ENCODE data around the gene WBP11.
"Not testable (repeated sequence)": the region's sequence is repeated elsewhere in the genome, so short reads cannot be mapped to it uniquely, and the experiment has no call there.

WBP11 gene

DNA sequence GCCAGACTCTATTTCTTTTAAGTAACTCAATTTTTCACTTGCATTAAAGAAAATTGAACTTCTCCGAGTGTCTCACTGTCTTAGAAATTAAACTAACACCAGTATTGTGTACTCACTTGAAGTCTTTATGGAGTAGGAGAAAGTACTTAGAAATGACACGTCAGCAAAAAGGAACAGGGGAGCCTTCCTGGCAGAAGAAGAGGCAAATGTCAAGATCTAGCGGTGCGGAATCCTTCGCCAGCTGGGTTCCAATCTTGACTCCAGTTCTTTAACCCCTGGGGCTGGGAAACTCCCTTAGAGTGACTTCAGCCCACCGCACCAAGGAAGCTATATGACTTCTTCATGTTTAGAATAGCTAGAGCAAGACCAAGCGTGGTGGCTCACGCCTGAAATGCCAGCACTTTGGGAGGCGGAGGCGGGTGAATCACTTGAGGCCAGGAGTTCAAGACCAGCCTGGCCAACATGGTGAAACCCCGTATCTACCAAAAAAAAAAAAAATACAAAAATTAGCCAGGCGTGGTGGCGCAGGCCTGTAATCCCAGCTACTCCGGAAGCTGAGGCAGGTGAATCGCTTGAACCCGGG, 34.4 kb downstream of the WBP11 start:
- TF ChIP-seq ZFX (IDR thresholded peaks at IDR 0.05; ENCODE audit: borderline replicate concordance): no peak
- TF ChIP-seq CTCF (IDR thresholded peaks at IDR 0.05): no peak
- peak overlapping the region; percentile 97; the same call in 1 of the 2 replicates for H3K27ac ChIP-seq

- no peak overlapping the region for H3K27ac ChIP-seq
- TF ChIP-seq CTCF (IDR thresholded peaks at IDR 0.05) (no peak), ZFX (IDR thresholded peaks at IDR 0.05; ENCODE audit: borderline replicate concordance) (no peak)
These were observed 35.7 kb downstream of the WBP11 start for GRCh38 chr12:14767617-14768016.

GRCh38 chr12:14766649-14767215, 36.5 kb downstream of the WBP11 start:
- TF ChIP-seq ZFX (IDR thresholded peaks at IDR 0.05; ENCODE audit: borderline replicate concordance) (no peak), CTCF (IDR thresholded peaks at IDR 0.05) (no peak)
- H3K27ac ChIP-seq: peak overlapping the region; percentile 49

- peak overlapping the region; percentile 49 for H3K27ac ChIP-seq
These were observed 37.3 kb downstream of the WBP11 start for GRCh38 chr12:14766020-14766419.

GRCh38 chr12:14765398-14765797, 37.9 kb downstream of the WBP11 start:
- TF ChIP-seq CTCF (IDR thresholded peaks at IDR 0.05) (no peak), ZFX (IDR thresholded peaks at IDR 0.05; ENCODE audit: borderline replicate concordance) (no peak)
- peak overlapping the region; percentile 49; the same call in 1 of the 2 replicates for H3K27ac ChIP-seq

DNA sequence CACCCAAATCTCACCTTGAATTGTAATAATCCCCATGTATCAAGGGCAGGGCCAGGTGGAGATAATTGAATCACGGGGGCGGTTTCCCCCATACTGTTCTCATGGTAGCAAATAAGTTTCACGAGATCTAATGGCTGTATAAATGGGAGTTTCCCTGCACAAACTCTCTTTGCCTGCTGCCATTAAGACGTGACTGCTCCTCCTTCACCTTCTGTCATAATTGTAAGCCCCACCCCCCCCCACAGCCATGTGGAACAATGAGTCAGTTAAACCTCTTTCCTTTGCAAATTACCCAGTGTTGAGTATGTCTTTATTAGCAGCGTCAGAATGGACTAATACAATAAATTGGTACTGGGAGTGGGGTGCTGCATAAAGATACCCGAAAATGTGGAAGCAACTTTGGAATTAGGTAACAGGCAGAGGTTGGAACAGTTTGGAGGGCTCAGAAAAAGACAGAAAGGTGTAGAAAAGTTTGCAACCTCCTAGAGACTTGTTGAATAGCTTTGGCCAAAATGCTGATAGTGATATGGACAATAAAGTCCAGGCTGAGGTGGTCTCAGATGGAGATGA, 43.5 kb downstream of the WBP11 start:
- not testable (repeated sequence) for H3K27ac ChIP-seq

DNA sequence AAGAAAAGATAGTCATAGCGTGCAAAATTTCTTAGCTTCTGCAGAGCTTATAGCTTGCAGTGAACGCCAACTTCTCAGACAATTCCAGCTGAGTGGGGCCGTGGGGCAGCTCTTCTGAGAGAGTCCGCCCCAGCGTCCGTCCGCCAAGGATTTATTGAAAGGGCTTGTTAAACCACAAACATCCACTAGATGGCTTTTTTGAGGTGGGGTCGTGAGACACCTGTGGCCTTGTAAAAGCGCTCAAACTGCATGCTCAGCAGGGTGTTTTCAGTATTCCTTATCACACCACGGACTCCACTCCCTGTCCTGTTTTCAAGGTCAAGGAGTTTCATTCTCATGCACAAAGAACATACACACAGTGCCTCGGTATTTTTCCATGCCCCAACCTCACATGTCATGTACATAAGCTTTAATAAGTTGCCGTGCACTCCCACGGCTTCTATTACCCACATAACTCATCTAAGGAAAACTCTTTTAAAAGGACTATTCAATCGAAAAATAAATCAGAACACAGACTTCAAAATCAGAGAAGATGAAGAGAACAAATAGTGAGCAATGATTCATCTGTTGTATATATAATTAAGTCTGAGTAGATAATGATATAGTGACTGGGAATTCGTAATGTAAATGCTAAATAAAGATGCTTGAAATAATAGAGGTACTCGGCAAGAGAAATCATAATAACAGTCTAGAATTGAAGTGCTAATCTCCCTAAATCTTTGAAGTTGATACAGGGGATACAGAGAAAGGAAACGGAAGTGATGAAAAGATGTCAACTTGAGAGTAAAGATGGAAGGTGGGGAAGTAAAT, 46.7 kb downstream of the WBP11 start:
- TF ChIP-seq CTCF (IDR thresholded peaks at IDR 0.05) (peak; percentile 53), ZFX (IDR thresholded peaks at IDR 0.05; ENCODE audit: borderline replicate concordance) (no peak)
- H3K27ac ChIP-seq: no peak overlapping the region

- H3K27ac ChIP-seq: peak overlapping the region; percentile 32
- no peak for TF ChIP-seq CTCF (IDR thresholded peaks at IDR 0.05)
- TF ChIP-seq ZFX (IDR thresholded peaks at IDR 0.05; ENCODE audit: borderline replicate concordance): no peak
These were observed 51.3 kb downstream of the WBP11 start for GRCh38 chr12:14751986-14752385.

All from 22Rv1 (cell line).